ENCODE measurements around the gene UIMC1. TPM values are rescaled to one million over a fixed set of nuclear protein-coding genes. Genes with fewer than 3 reads are reported as not detected.
A peak's percentile ranks its signal among the peaks of the same experiment; 100 is the strongest.

UIMC1 gene
- total and polyA plus RNA-seq, 2 of the 13 experiments (the other 11 are each of a cell fraction or from before 2014, with no cell fraction given), result 18.9 to 32.7 TPM

DNA sequence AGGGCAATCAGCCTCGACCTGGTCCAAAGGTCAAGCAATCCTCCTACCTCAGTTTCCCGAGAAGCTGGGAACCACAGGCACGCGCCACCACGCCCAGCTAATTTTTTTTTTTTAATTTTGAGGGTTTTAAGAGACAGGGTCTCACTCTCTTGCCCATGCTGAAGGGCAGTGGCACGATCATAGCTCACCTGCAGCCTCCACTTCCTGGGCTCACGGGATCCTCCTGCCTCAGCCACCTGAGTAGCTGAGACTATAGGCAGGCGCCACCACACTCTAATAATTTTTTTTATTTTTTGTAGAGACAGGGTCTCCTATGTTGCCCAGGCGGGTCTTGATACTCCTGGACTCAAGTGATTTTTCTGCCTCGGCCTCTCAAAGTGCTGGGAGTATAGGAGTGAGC is 1.6 kb downstream of the UIMC1 start:
- CTCF ChIA-PET (ENCODE audit: low intra/inter-chr PET ratio, low total read pairs), result no interaction called here
- DNase-seq (ENCODE audit: low spot score), result no peak
- TF ChIP-seq HNRNPH1 (optimal IDR thresholded peaks at IDR 0.05; ENCODE audit: low read depth, low read length) (no peak), SOX6 (IDR thresholded peaks at IDR 0.05) (no peak), SOX6 (CRISPR knock-in tag; IDR thresholded peaks at IDR 0.05) (no peak), RBAK (CRISPR knock-in tag; IDR thresholded peaks at IDR 0.05) (no peak), HNF4A (CRISPR knock-in tag; IDR thresholded peaks at IDR 0.05) (peak; percentile 27; the same call in 1 of the 2 replicates), SYNCRIP (IDR thresholded peaks at IDR 0.05; ENCODE audit: insufficient read depth, low read depth, low read length) (no peak), RAD51 (IDR thresholded peaks at IDR 0.05; ENCODE audit: borderline replicate concordance) (no peak), SUZ12 (IDR thresholded peaks at IDR 0.05; ENCODE audit: low read depth, low read length) (no peak), ZNF652 (CRISPR knock-in tag; IDR thresholded peaks at IDR 0.05; ENCODE audit: borderline replicate concordance, low read depth) (no peak), ZBTB8A (CRISPR knock-in tag; IDR thresholded peaks at IDR 0.05; ENCODE audit: borderline replicate concordance, low read depth) (no peak), HMGXB4 (CRISPR knock-in tag; IDR thresholded peaks at IDR 0.05; ENCODE audit: borderline replicate concordance in 1 of 2, low read depth in 1 of 2) (0 out of 4 replicates have a peak, but pooled peaks of 1 of the 2 experiments have one; percentile 0), ZNF773 (CRISPR knock-in tag; IDR thresholded peaks at IDR 0.05; ENCODE audit: borderline replicate concordance) (no peak), PRMT3 (CRISPR knock-in tag; IDR thresholded peaks at IDR 0.05; ENCODE audit: borderline replicate concordance, low read depth) (no peak), ZNF160 (CRISPR knock-in tag; IDR thresholded peaks at IDR 0.05) (no peak), PCBP1 (IDR thresholded peaks at IDR 0.05; ENCODE audit: borderline replicate concordance, low read depth, low read length) (no peak)
- TF ChIP-seq, protein P1, sequence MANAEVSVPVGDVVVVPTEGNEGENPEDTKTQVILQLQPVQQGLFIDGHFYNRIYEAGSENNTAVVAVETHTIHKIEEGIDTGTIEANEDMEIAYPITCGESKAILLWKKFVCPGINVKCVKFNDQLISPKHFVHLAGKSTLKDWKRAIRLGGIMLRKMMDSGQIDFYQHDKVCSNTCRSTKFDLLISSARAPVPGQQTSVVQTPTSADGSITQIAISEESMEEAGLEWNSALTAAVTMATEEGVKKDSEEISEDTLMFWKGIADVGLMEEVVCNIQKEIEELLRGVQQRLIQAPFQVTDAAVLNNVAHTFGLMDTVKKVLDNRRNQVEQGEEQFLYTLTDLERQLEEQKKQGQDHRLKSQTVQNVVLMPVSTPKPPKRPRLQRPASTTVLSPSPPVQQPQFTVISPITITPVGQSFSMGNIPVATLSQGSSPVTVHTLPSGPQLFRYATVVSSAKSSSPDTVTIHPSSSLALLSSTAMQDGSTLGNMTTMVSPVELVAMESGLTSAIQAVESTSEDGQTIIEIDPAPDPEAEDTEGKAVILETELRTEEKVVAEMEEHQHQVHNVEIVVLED (CRISPR knock-in tag; IDR thresholded peaks at IDR 0.05; ENCODE audit: borderline replicate concordance), result no peak
- TF ChIP-seq, protein P2, sequence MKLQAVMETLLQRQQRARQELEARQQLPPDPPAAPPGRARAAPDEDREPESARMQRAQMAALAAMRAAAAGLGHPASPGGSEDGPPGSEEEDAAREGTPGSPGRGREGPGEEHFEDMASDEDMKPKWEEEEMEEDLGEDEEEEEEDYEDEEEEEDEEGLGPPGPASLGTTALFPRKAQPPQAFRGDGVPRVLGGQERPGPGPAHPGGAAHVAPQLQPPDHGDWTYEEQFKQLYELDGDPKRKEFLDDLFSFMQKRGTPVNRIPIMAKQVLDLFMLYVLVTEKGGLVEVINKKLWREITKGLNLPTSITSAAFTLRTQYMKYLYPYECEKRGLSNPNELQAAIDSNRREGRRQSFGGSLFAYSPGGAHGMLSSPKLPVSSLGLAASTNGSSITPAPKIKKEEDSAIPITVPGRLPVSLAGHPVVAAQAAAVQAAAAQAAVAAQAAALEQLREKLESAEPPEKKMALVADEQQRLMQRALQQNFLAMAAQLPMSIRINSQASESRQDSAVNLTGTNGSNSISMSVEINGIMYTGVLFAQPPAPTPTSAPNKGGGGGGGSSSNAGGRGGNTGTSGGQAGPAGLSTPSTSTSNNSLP (IDR thresholded peaks at IDR 0.05; ENCODE audit: low read depth, low read length), result no peak
- TF ChIP-seq, protein P3, sequence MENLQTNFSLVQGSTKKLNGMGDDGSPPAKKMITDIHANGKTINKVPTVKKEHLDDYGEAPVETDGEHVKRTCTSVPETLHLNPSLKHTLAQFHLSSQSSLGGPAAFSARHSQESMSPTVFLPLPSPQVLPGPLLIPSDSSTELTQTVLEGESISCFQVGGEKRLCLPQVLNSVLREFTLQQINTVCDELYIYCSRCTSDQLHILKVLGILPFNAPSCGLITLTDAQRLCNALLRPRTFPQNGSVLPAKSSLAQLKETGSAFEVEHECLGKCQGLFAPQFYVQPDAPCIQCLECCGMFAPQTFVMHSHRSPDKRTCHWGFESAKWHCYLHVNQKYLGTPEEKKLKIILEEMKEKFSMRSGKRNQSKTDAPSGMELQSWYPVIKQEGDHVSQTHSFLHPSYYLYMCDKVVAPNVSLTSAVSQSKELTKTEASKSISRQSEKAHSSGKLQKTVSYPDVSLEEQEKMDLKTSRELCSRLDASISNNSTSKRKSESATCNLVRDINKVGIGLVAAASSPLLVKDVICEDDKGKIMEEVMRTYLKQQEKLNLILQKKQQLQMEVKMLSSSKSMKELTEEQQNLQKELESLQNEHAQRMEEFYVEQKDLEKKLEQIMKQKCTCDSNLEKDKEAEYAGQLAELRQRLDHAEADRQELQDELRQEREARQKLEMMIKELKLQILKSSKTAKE (CRISPR knock-in tag; IDR thresholded peaks at IDR 0.05; ENCODE audit: borderline replicate concordance), result no peak

More for the DNA sequence above, 1.6 kb downstream of the UIMC1 start:
- FAIRE-seq, result no peak
- 30% methylated on average over 10 of the region's 10 CpGs for WGBS (ENCODE audit: low lambda C conversion rate)
- POLR2A ChIA-PET, result interaction anchor here (1.0 to 3.1 kb wide), 7 partner anchors 8 to 107 kb away, joined by 3 to 17 read pairs (median 10); partner anchors contain the start of genes FGFR4 and ZNF346
- H3K27me3 ChIP-seq (ENCODE audit: control insufficient read depth in 1 of 2, insufficient read depth in 2 of 2, low read length in 2 of 2), result no peaks in the 10 kb centered on the region
- in situ Hi-C loops (cut with HindIII; ENCODE audit: extremely low pct_ligation_motif_present, low pct_unique_long_range_greater_than_20kb), result no loop called here
- H3K4me2 ChIP-seq (ENCODE audit: low read depth, low read length), result peak overlapping the region; percentile 83
- peak overlapping the region; percentile 97 to 99 (median 99) for H3K4me3 ChIP-seq (replicated peaks in 1 of 3; ENCODE audit: insufficient read depth in 1 of 3, low read depth in 2 of 3, low read length in 3 of 3)
- H3K79me2 ChIP-seq (ENCODE audit: insufficient read depth, low read length), result peaks cover 66% of the 10 kb centered on the region
- no peaks in the 10 kb centered on the region for H3K36me3 ChIP-seq (replicated peaks in 1 of 2; ENCODE audit: control insufficient read depth in 1 of 2, insufficient read depth in 2 of 2, low read length in 2 of 2)
- H4K20me1 ChIP-seq (ENCODE audit: insufficient read depth, low read length), result peaks cover 22% of the 10 kb centered on the region
- intact Hi-C loops (cut with micrococcal nuclease; ENCODE audit: unreplicated experiment), result no loop called here
- no peak overlapping the region for H2AFZ ChIP-seq (ENCODE audit: low read length)
- no peaks in the 10 kb centered on the region for H3K9me3 ChIP-seq (ENCODE audit: low read length)
- no peak for ATAC-seq
- no TSS peak for BruUV-seq (replicated peaks)
- H3K4me1 ChIP-seq (ENCODE audit: insufficient read depth, low read length), result peaks cover 20% of the 10 kb centered on the region
- no peak overlapping the region for H3K27ac ChIP-seq (ENCODE audit: extremely low read length, insufficient read depth, low read length)
- H3K9ac ChIP-seq (ENCODE audit: insufficient read depth, low read depth, low read length), result peak overlapping the region; percentile 96
